Measurements from ENCODE around the gene GDF11. TPM values are rescaled to one million over a fixed set of nuclear protein-coding genes. Genes with fewer than 3 reads are reported as not detected.

GDF11 gene
- total RNA-seq, 3 donors from 2014 or later, result 0.64 to 1.6 (median 0.88) TPM

- DNase-seq (ENCODE audit: low spot score in 2 of 2), result no peak
- H3K4me3 ChIP-seq, result no peak overlapping the region
- H3K4me1 ChIP-seq, result no peaks in the 10 kb centered on the region
- H3K27me3 ChIP-seq, result no peaks in the 10 kb centered on the region
- H3K27ac ChIP-seq, result no peak overlapping the region
- intact Hi-C loops (cut with DNase I; ENCODE audit: low total_unique reads), result no loop called here
- H3K9me3 ChIP-seq, result no peaks in the 10 kb centered on the region
- H3K36me3 ChIP-seq, result no peaks in the 10 kb centered on the region
- TF ChIP-seq, protein P1, sequence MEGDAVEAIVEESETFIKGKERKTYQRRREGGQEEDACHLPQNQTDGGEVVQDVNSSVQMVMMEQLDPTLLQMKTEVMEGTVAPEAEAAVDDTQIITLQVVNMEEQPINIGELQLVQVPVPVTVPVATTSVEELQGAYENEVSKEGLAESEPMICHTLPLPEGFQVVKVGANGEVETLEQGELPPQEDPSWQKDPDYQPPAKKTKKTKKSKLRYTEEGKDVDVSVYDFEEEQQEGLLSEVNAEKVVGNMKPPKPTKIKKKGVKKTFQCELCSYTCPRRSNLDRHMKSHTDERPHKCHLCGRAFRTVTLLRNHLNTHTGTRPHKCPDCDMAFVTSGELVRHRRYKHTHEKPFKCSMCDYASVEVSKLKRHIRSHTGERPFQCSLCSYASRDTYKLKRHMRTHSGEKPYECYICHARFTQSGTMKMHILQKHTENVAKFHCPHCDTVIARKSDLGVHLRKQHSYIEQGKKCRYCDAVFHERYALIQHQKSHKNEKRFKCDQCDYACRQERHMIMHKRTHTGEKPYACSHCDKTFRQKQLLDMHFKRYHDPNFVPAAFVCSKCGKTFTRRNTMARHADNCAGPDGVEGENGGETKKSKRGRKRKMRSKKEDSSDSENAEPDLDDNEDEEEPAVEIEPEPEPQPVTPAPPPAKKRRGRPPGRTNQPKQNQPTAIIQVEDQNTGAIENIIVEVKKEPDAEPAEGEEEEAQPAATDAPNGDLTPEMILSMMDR (IDR thresholded peaks at IDR 0.05), result no peak
- TF ChIP-seq POLR2A (IDR thresholded peaks at IDR 0.05) (no peak), POLR2AphosphoS5 (IDR thresholded peaks at IDR 0.05) (no peak)
These were observed 19.7 kb downstream of the GDF11 start for GRCh38 chr12:55762646-55763045.

- intact Hi-C loops (cut with DNase I; ENCODE audit: low total_unique reads), result no loop called here
- Histone ChIP-seq H3K27me3 (no peaks in the 10 kb centered on the region), H3K4me1 (no peaks in the 10 kb centered on the region), H3K27ac (no peak overlapping the region), H3K9me3 (no peaks in the 10 kb centered on the region), H3K4me3 (no peak overlapping the region), H3K36me3 (no peaks in the 10 kb centered on the region)
- TF ChIP-seq POLR2A (IDR thresholded peaks at IDR 0.05) (no peak), POLR2AphosphoS5 (IDR thresholded peaks at IDR 0.05) (no peak)
- TF ChIP-seq, protein P1 (IDR thresholded peaks at IDR 0.05), result no peak
- no peak for DNase-seq (ENCODE audit: low spot score in 2 of 2)
These were observed 22.9 kb downstream of the GDF11 start for GRCh38 chr12:55765736-55766290.

DNA sequence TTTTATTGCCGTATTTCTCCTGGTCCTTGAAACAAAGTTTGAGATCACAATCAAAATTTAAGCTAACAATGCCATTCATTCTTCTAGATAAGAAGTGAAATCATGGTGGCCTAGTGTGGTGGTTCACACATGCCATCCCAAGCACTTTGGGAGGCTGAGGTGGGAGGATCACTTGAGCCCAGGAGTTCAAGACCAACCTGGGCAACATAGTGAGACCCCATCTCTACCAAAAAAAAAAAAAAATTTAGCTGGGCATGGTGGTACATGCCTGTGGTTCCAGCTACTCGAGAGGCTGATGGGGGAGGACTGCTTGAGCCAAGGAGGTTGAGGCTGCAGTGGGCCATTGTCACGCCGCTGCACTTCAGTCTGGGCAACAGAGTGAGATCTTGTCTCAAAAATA lies 24.2 kb downstream of the GDF11 start:
- Histone ChIP-seq H3K36me3 (no peaks in the 10 kb centered on the region), H3K4me1 (no peaks in the 10 kb centered on the region), H3K27ac (no peak overlapping the region), H3K27me3 (no peaks in the 10 kb centered on the region), H3K4me3 (no peak overlapping the region), H3K9me3 (no peaks in the 10 kb centered on the region)
- intact Hi-C loops (cut with DNase I; ENCODE audit: low total_unique reads), result no loop called here
- TF ChIP-seq, protein P1 (IDR thresholded peaks at IDR 0.05), result no peak
- no peak for TF ChIP-seq POLR2AphosphoS5 (IDR thresholded peaks at IDR 0.05)
- no peak for TF ChIP-seq POLR2A (IDR thresholded peaks at IDR 0.05)
- DNase-seq (ENCODE audit: low spot score in 2 of 2), result no peak

DNA sequence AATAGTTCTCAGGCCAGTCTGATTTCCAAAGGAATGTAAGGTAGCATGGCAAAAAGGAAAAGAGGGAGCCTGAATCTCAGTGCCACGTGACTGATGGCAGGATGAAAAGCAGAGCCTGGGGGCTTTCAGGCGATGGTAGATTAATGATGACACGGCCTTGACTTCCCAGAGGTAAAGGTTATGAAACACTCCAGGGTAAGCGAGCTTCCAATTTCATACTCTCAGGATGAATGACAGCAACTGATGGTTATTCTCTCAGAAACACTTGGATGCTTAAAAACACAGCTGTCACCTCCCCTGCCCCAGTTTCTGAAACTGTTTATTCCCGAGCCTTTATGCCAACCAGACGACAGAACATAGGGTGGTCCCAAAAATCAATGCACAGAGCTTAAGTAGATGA lies 28.8 kb downstream of the GDF11 start:
- intact Hi-C loops (cut with DNase I; ENCODE audit: low total_unique reads), result loop anchor here (1.0 kb wide), 1 partner anchor 27 kb away; no protein-coding TSS in a partner anchor
- H3K9me3 ChIP-seq, result no peaks in the 10 kb centered on the region
- no peaks in the 10 kb centered on the region for H3K27me3 ChIP-seq
- no peak overlapping the region for H3K4me3 ChIP-seq
- no peaks in the 10 kb centered on the region for H3K4me1 ChIP-seq
- H3K36me3 ChIP-seq, result no peaks in the 10 kb centered on the region
- no peak overlapping the region for H3K27ac ChIP-seq
- DNase-seq (ENCODE audit: low spot score in 2 of 2), result no peak
- TF ChIP-seq POLR2A (IDR thresholded peaks at IDR 0.05) (no peak), POLR2AphosphoS5 (IDR thresholded peaks at IDR 0.05) (no peak)
- TF ChIP-seq, protein P1 (IDR thresholded peaks at IDR 0.05), result no peak

- no peak for DNase-seq (ENCODE audit: low spot score in 2 of 2)
- intact Hi-C loops (cut with DNase I; ENCODE audit: low total_unique reads), result no loop called here
- Histone ChIP-seq H3K4me3 (no peak overlapping the region), H3K27ac (no peak overlapping the region), H3K36me3 (no peaks in the 10 kb centered on the region), H3K27me3 (no peaks in the 10 kb centered on the region), H3K9me3 (no peaks in the 10 kb centered on the region), H3K4me1 (no peaks in the 10 kb centered on the region)
- TF ChIP-seq, protein P1 (IDR thresholded peaks at IDR 0.05), result no peak
- TF ChIP-seq POLR2AphosphoS5 (IDR thresholded peaks at IDR 0.05) (no peak), POLR2A (IDR thresholded peaks at IDR 0.05) (no peak)
These were observed 34.9 kb downstream of the GDF11 start for GRCh38 chr12:55777856-55778255.
